NCI-H1092 treated with DMSO at 0.1 percent for 48 hours (cell line): ENCODE data around the gene YPEL4.

Experiments
- DNase-seq: peaks from one replicate; lab custom pipeline; 2025; lab: John Stamatoyannopoulos, UW

The YPEL4 gene

GRCh38 chr11:57650739-57651090 lies 1.0 kb upstream of the YPEL4 start:
- DNase-seq, result no peak

DNA sequence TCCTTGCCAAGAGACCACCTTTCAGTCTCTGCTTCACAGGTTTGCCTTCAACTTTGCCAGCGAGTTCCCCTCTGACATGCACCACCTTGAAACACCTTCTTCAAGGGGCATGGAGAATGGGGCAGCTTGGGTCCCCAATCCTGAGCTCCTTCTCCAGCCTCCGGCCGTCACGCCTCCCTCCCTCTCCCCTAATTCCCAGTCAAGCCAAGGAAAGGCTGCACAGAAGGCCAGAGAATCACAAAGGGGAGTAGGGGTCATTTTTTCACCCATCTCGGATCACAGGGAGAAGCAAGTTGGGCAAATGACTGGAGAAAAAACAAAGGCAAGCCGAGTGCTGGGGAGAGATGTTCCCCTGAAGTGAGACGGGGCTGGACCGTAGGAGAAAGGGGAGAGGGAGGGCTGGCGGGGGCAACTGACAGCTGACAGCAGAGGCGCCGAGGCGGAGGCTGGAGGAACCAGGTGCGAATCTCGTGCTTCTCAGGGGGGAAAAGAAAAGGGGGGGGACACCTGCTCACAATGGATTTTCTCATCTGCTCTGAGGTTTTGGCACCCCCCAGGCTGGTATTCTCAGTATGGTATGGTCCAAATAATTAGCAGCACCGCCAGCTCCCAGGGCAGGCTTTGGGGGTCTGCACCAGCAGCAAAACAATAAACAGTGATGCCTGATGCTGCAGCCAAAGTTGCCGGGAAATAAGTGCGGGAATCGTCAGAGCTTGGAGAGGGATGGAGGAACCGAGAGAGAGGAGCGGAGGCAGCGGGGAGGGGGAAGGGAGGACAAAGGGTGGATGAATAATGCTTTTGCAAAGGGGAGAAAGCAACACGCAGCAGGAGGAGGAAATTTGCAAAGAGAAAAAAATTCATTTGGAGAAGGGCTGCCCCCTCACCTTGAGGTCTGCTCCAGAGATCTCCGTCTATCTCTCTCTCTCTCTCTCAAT lies 644 bp downstream of the YPEL4 start:
- no peak for DNase-seq

DNA sequence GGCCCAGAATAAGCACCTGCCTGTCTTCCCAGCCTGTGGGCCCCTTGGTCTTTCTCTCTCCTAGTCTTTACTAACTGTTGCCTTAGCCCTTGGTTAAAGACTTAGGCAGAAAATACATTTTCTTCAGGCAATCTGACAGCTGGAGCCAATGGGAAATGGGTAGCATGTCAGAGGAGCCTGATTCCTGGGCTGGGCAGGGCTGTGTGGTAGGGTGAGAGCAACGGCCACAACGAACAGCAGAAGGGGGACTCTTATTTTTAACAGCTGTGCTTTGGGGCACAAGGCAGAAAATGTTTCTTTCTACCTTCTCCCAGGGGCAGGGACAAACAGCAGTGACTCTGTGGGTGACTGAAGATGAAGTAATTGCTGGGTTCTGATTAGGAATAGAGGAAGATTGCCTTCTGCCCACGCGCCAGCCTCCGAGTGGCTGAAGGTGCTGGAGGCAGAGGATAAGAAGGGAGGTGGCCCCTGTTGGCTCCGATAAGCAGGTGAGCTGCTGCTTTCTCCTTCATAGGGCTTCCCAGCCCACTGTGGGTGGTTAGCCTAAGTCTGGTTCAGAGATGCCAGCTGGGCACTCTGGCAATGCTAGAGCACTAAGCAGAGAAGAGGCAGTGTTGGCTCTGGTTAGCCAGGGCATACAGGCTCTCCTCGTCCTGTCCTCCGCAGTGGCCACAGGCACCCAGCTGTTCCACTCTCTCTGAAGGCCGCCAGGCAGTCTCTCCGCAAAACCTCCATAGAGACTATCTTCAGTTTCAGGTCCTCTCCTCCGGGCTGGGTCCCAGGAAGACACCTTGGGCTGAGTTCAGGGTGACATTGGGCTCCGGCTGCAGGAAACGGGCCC lies 1.5 kb downstream of the YPEL4 start:
- DNase-seq, result no peak

- no peak for DNase-seq
Observed at GRCh38 chr11:57647372-57647771, 2.3 kb downstream of the YPEL4 start.

GRCh38 chr11:57646799-57647303 lies 2.9 kb downstream of the YPEL4 start:
- no peak for DNase-seq

GRCh38 chr11:57646194-57646798 lies 3.4 kb downstream of the YPEL4 start:
- no peak for DNase-seq

- no peak for DNase-seq
Observed at GRCh38 chr11:57645689-57646085, 4.0 kb downstream of the YPEL4 start.

GRCh38 chr11:57644748-57645688 lies 4.7 kb downstream of the YPEL4 start:
- peak; percentile 56 for DNase-seq

- DNase-seq, result no peak
Observed at GRCh38 chr11:57643802-57644201, 5.9 kb downstream of the YPEL4 start.

GRCh38 chr11:57641011-57641807 lies 8.5 kb downstream of the YPEL4 start:
- peak; percentile 31 for DNase-seq

- DNase-seq, result no peak
Observed at GRCh38 chr11:57640068-57640800, 9.5 kb downstream of the YPEL4 start.

DNA sequence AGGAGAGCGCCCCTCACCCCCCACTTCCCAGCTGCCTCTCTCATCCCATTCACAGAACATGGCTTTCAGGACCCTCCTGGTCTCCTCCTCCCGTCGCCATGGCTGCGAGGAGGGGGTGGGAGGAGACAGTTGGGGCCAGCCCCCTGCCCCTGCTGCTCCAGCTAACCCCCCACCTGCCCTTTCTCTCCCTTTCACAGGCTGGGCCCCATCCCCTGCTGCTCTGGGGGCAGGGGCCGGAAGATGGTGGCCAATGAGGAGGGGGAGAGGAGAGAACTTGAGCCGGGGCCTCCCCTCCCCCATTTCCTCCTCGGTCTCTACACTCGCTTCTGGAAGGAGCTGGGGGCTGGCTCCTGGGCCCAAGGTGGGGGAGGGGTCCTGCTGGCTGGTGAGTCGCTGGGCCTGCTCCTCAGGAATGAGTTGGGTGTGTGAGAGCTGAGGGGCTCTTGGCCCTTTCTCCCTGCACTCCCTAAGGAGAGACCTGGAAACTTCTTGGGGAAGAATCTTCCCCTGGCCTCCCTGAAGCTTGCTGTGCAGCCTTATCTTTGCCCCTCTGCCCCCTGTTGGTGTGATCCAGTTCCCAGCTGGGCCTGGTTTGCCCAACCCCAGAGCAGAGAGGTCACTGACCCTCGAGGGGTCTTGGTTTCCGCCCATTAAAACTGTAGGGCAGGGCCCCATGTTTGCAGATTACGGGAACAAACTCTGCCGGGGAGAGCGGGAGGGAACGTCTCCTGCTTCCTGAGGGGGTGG lies 10.2 kb downstream of the YPEL4 start:
- no peak for DNase-seq

GRCh38 chr11:57638811-57639320 lies 10.8 kb downstream of the YPEL4 start:
- DNase-seq, result no peak

GRCh38 chr11:57638005-57638781 lies 11.5 kb downstream of the YPEL4 start:
- peak; percentile 50 for DNase-seq

DNA sequence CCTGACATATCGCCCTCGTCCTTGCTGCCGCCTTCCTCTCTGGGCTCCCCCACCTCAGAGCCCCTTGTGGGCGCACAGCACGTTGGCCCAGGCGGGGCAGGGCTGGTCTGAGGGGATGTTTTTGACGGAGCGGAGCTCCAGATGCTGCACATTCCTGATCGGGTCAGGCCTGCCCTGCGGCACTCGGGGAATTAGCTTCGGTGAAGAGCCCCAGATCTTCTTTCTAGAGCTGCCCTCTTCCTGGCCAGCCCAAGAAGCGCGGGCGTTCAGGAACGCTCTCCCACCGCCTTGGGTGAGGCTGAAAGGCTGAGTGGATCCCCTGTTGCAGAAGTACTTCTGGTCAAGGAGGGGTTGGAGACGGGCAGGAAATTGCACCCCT lies 12.1 kb downstream of the YPEL4 start:
- DNase-seq, result no peak

DNA sequence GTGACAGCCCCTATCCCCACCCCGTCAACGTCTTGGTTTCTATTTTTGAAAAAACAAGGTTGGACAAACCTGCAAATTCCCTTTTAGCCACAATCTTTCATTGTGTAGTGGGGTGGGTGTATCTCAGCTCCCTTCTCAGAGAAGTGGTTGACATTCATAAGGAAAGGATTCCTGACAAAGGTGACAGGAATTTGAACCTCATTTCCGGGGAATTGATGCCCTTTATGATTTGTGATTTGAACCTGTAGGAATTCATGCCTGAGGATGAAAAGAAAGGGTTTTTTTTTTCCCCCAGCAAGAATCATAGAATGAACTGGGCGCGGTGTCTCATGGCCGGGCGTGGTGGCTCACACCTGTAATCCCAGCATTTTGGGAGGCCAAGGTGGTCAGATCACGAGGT lies 14.5 kb downstream of the YPEL4 start:
- no peak for DNase-seq

- DNase-seq, result no peak
Observed at GRCh38 chr11:57634311-57634710, 15.4 kb downstream of the YPEL4 start.
